Umbilical cord (tissue), 2 donors: ENCODE results near the gene F11R. TPM values are rescaled to one million over a fixed set of nuclear protein-coding genes. Genes with fewer than 3 reads are reported as not detected.
A peak's percentile ranks its signal among the peaks of the same experiment; 100 is the strongest.
"Not testable (repeated sequence)": the region's sequence is repeated elsewhere in the genome, so short reads cannot be mapped to it uniquely, and the experiment has no call there.

ENCODE experiments used
- DNase-seq: peaks from one replicate; pipeline ENCODE4 v3.0.0-alpha.2; 2015; ENCODE audit warnings: low spot score
- total RNA-seq: library from RNA; depleted of rRNA; stranded (reverse); fragments of >200 nt; gene quantifications from one replicate; pipeline ENCODE4 v1.2.3, GENCODE V29; 2014; ENCODE audit warnings: low replicate concordance; ENCODE audit not compliant: insufficient read depth

The F11R gene
- total RNA-seq, 1 donor from 2014 or later = 30.6 TPM

GRCh38 chr1:161013488-161014230, 7.3 kb downstream of the F11R start:
- DNase-seq = peak; percentile 98

GRCh38 chr1:161013131-161013487, 7.8 kb downstream of the F11R start:
- DNase-seq = peak; percentile 42

- no peak for DNase-seq
These were observed 8.5 kb downstream of the F11R start for GRCh38 chr1:161012420-161012819.

- no peak for DNase-seq
These were observed 11.2 kb downstream of the F11R start for GRCh38 chr1:161009602-161010211.

- DNase-seq = peak; percentile 74
These were observed 12.0 kb downstream of the F11R start for GRCh38 chr1:161008869-161009510.

- DNase-seq = no peak
These were observed 13.6 kb downstream of the F11R start for GRCh38 chr1:161007369-161007768.

- no peak for DNase-seq
These were observed 14.4 kb downstream of the F11R start for GRCh38 chr1:161006563-161006962.

GRCh38 chr1:161001525-161001924, 19.4 kb downstream of the F11R start:
- DNase-seq = no peak

GRCh38 chr1:161000736-161001480, 20.0 kb downstream of the F11R start:
- no peak for DNase-seq

- no peak for DNase-seq
These were observed 21.6 kb downstream of the F11R start for GRCh38 chr1:160999376-160999775.

GRCh38 chr1:160997323-160998038, 23.5 kb downstream of the F11R start:
- DNase-seq = peak; percentile 91

- no peak for DNase-seq
These were observed 24.8 kb downstream of the F11R start for GRCh38 chr1:160996178-160996577.

- DNase-seq = peak; percentile 94
These were observed 27.3 kb downstream of the F11R start for GRCh38 chr1:160993544-160994193.

- DNase-seq = not testable (repeated sequence)
These were observed 28.9 kb downstream of the F11R start for GRCh38 chr1:160992036-160992435.

GRCh38 chr1:160987359-160988050, 33.4 kb downstream of the F11R start:
- DNase-seq = peak; percentile 46

GRCh38 chr1:160985723-160986122, 35.2 kb downstream of the F11R start:
- no peak for DNase-seq

GRCh38 chr1:160981584-160982411, 39.2 kb downstream of the F11R start:
- DNase-seq = no peak

- no peak for DNase-seq
These were observed 41.7 kb downstream of the F11R start for GRCh38 chr1:160979286-160979685.

- no peak for DNase-seq
These were observed 42.4 kb downstream of the F11R start for GRCh38 chr1:160978510-160978927.
